Neural cell (in vitro differentiated cells): ENCODE data around the gene TMTC3. TPM values are rescaled to one million over a fixed set of nuclear protein-coding genes. Genes with fewer than 3 reads are reported as not detected.

ENCODE experiments used
- H2AFZ ChIP-seq: fragments of 200-600, 300-800 bp; sonication (generic), shearing (Covaris generic); 2 replicates; pipeline ENCODE4 v1.6.0; 2014; ENCODE audit warnings: low read depth, mild to moderate bottlenecking, antibody characterized with exemption, low read length, moderate library complexity
- H3F3A ChIP-seq: fragments of 200-600 bp; shearing (Covaris generic); 2 replicates; pipeline ENCODE4 v1.6.1; 2016; ENCODE audit warnings: mild to moderate bottlenecking, moderate library complexity, mixed read lengths, antibody characterized with exemption, low read length; ENCODE audit not compliant: insufficient read depth, poor library complexity, severe bottlenecking
- H3K27ac ChIP-seq: fragments of 200-600, 300-800 bp; sonication (generic), shearing (Covaris generic); 2 replicates; pipeline ENCODE4 v1.5.1; 2014; ENCODE audit warnings: mild to moderate bottlenecking, low read length, moderate library complexity
- H3K27me3 ChIP-seq: fragments of 300-800, 200-600 bp; sonication (generic), shearing (Covaris generic); 2 replicates; pipeline ENCODE4 v1.6.0; 2014; ENCODE audit warnings: mild to moderate bottlenecking, low read depth, low read length, moderate library complexity; ENCODE audit not compliant: insufficient read depth
- H3K36me3 ChIP-seq: fragments of 300-800, 200-600 bp; sonication (generic), shearing (Covaris generic); 2 replicates; pipeline ENCODE4 v1.5.1; 2014; ENCODE audit warnings: mild to moderate bottlenecking, antibody characterized with exemption, low read length, moderate library complexity; ENCODE audit not compliant: insufficient read depth
- H3K4me2 ChIP-seq: fragments of 300-800, 200-600 bp; sonication (generic), shearing (Covaris generic); 2 replicates; pipeline ENCODE4 v1.6.0; 2014; ENCODE audit warnings: mild to moderate bottlenecking, low read length
- H3K4me3 ChIP-seq: fragments of 300-800, 200-600 bp; sonication (generic), shearing (Covaris generic); 2 replicates; pipeline ENCODE4 v1.5.1; 2014; ENCODE audit warnings: mild to moderate bottlenecking, low read length, moderate library complexity
- H3K79me2 ChIP-seq: fragments of 200-600 bp; shearing (Covaris generic); replicated peaks from 2 replicates; pipeline ENCODE4 v1.6.0; 2014; ENCODE audit warnings: mild to moderate bottlenecking, low read length, moderate library complexity; ENCODE audit not compliant: insufficient read depth
- H3K9ac ChIP-seq: fragments of 300-800, 200-600 bp; sonication (generic), shearing (Covaris generic); 2 replicates; pipeline ENCODE4 v1.6.1; 2016; ENCODE audit warnings: mild to moderate bottlenecking, low read length, mixed read lengths
- H3K9me2 ChIP-seq: fragments of 200-600 bp; shearing (Covaris generic); 2 replicates; pipeline ENCODE4 v1.6.1; 2016; ENCODE audit warnings: mild to moderate bottlenecking, low read length, mixed read lengths; ENCODE audit not compliant: insufficient read depth
- H3K9me3 ChIP-seq: fragments of 200-600, 300-800 bp; sonication (generic), shearing (Covaris generic); 2 replicates; pipeline ENCODE4 v1.6.1; 2016; ENCODE audit warnings: mild to moderate bottlenecking, mixed run types, low read length, moderate library complexity, mixed read lengths
- H4K20me1 ChIP-seq: fragments of 200-600 bp; shearing (Covaris generic); 2 replicates; pipeline ENCODE4 v1.6.1; 2016; ENCODE audit warnings: mild to moderate bottlenecking, mixed run types; ENCODE audit not compliant: insufficient read depth
- EP300 ChIP-seq: fragments of 450-650 bp; conservative IDR thresholded peaks from 2 replicates; pipeline ENCODE4 v1.6.1; 2014; ENCODE audit warnings: antibody characterized with exemption, mild to moderate bottlenecking, moderate library complexity; ENCODE audit not compliant: poor library complexity, severe bottlenecking
- EZH2 ChIP-seq: fragments of 200-600, 300-800 bp; shearing (Covaris generic), sonication (generic); IDR thresholded peaks from 2 replicates; pipeline ENCODE4 v1.6.1; 2014; ENCODE audit warnings: antibody characterized with exemption, low read length, borderline replicate concordance, mild to moderate bottlenecking; ENCODE audit not compliant: insufficient read depth, poor library complexity, severe bottlenecking
- MXI1 ChIP-seq: fragments of 450-650 bp; conservative IDR thresholded peaks from 2 replicates; pipeline ENCODE4 v1.6.1; 2014; ENCODE audit warnings: antibody characterized with exemption, mild to moderate bottlenecking; ENCODE audit not compliant: poor library complexity, severe bottlenecking
- POLR2AphosphoS5 ChIP-seq: IDR thresholded peaks from 2 replicates; pipeline ENCODE4 v1.6.1; 2012
- RAD21 ChIP-seq: fragments of 450-650 bp; conservative IDR thresholded peaks from 2 replicates; pipeline ENCODE4 v1.6.1; 2014; ENCODE audit warnings: antibody characterized with exemption, mild to moderate bottlenecking, moderate library complexity
- REST ChIP-seq: IDR thresholded peaks from 2 replicates; pipeline ENCODE4 v1.6.1; 2012; ENCODE audit warnings: borderline replicate concordance
- SMC3 ChIP-seq: fragments of 450-650 bp; conservative IDR thresholded peaks from 2 replicates; pipeline ENCODE4 v1.6.1; 2014; ENCODE audit warnings: antibody characterized with exemption, mild to moderate bottlenecking, moderate library complexity; ENCODE audit not compliant: poor library complexity
- TAF1 ChIP-seq: IDR thresholded peaks from 2 replicates; pipeline ENCODE4 v1.6.1; 2012; ENCODE audit warnings: low read depth
- polyA plus RNA-seq: library from polyadenylated mRNA; depleted of rRNA; stranded (reverse); fragments of >200 nt; gene quantifications from 2 replicates; pipeline ENCODE4 v1.2.3, GENCODE V29; 2014
- TF ChIP-seq, protein P1 (sequence below): fragments of 450-650 bp; IDR thresholded peaks from 2 replicates; pipeline ENCODE4 v1.5.1; 2014; ENCODE audit warnings: antibody characterized with exemption, mild to moderate bottlenecking, moderate library complexity; ENCODE audit not compliant: poor library complexity, severe bottlenecking

The TMTC3 gene
- polyA plus RNA-seq, 1 donor from 2014 or later = 17.2 TPM

DNA sequence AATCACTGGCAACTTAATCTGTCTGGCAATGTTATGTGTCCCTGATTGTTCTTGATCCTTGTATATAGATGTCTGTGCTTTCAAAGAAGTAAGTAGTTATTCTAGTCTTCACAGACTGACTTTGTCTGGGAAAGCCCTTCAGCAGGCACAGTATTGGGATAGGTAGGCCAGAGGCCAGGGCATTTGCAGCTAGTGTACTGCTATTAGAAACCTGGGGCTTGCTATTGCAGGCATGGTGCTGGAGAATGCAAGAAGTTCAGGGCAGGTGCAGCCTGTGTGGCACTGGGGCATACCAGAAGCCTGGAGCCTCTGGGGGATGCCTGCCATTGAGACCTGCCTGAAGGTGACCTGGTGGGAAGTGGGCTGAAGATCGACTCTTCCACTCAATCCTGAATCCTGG is 96.3 kb downstream of the TMTC3 start:
- no peak overlapping the region for H3K27ac ChIP-seq
- no peaks in the 10 kb centered on the region for H3K27me3 ChIP-seq
- no peaks in the 10 kb centered on the region for H3K36me3 ChIP-seq
- no peak overlapping the region for H2AFZ ChIP-seq
- H3K4me2 ChIP-seq = no peak overlapping the region
- H3K4me3 ChIP-seq = no peak overlapping the region
- H3K79me2 ChIP-seq = no peaks in the 10 kb centered on the region
- H3F3A ChIP-seq = no peaks in the 10 kb centered on the region
- TF ChIP-seq EZH2 = no peak
- TF ChIP-seq TAF1 = no peak
- TF ChIP-seq REST = no peak
- no peak for TF ChIP-seq SMC3
- no peak for TF ChIP-seq MXI1
- no peak for TF ChIP-seq RAD21
- TF ChIP-seq POLR2AphosphoS5 = no peak
- TF ChIP-seq, protein P1, sequence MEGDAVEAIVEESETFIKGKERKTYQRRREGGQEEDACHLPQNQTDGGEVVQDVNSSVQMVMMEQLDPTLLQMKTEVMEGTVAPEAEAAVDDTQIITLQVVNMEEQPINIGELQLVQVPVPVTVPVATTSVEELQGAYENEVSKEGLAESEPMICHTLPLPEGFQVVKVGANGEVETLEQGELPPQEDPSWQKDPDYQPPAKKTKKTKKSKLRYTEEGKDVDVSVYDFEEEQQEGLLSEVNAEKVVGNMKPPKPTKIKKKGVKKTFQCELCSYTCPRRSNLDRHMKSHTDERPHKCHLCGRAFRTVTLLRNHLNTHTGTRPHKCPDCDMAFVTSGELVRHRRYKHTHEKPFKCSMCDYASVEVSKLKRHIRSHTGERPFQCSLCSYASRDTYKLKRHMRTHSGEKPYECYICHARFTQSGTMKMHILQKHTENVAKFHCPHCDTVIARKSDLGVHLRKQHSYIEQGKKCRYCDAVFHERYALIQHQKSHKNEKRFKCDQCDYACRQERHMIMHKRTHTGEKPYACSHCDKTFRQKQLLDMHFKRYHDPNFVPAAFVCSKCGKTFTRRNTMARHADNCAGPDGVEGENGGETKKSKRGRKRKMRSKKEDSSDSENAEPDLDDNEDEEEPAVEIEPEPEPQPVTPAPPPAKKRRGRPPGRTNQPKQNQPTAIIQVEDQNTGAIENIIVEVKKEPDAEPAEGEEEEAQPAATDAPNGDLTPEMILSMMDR = no peak
- no peak for TF ChIP-seq EP300
- H3K9ac ChIP-seq = no peak overlapping the region
- H4K20me1 ChIP-seq = no peaks in the 10 kb centered on the region
- no peaks in the 10 kb centered on the region for H3K9me2 ChIP-seq
- no peaks in the 10 kb centered on the region for H3K9me3 ChIP-seq

DNA sequence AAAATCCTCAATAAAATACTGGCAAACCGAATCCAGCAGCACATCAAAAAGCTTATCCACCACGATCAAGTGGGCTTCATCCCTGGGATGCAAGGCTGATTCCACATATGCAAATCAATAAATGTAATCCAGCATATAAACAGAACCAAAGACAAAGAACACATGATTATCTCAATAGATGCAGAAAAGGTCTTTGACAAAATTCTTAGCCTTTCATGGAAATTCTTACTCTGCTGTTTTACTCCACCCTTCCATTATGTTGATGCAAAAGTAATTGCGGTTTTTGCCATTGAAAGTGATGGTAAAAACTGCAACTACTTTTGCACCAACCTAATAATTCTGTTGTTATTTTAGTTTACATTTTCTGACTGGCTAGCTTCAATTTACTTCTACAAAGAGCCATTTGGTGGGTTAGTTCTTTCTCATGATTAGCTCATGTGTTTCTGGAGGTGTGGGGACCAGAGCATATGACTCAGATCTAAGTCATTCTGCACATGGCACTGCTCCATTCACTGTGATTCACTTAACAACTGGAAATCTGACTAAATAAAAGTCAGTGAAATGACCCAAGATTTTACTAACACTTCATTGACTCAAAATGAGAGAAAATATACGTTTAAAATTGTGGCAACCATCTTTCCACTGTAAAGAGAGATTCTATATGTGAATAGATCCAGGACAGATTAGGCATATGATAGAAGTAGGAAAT is 99.9 kb downstream of the TMTC3 start:
- no peak for TF ChIP-seq EP300
- TF ChIP-seq EZH2 = no peak
- no peak for TF ChIP-seq SMC3
- TF ChIP-seq MXI1 = no peak
- no peak for TF ChIP-seq REST
- TF ChIP-seq RAD21 = no peak
- no peak for TF ChIP-seq TAF1
- TF ChIP-seq POLR2AphosphoS5 = no peak
- TF ChIP-seq, protein P1 = no peak
- Histone ChIP-seq H4K20me1 (no peaks in the 10 kb centered on the region), H3F3A (no peaks in the 10 kb centered on the region), H3K79me2 (no peaks in the 10 kb centered on the region), H3K9me2 (no peaks in the 10 kb centered on the region), H3K4me2 (no peak overlapping the region), H2AFZ (no peak overlapping the region), H3K27ac (no peak overlapping the region), H3K27me3 (no peaks in the 10 kb centered on the region), H3K36me3 (no peaks in the 10 kb centered on the region), H3K9ac (no peak overlapping the region), H3K9me3 (no peaks in the 10 kb centered on the region), H3K4me3 (no peak overlapping the region)
